ENCODE data around the gene LGMN. TPM values are rescaled to one million over a fixed set of nuclear protein-coding genes. Genes with fewer than 3 reads are reported as not detected.

Gene LGMN
- total RNA-seq, 1 experiment from 2014 or later: 48.8 TPM

- Histone ChIP-seq H2AFZ (no peak overlapping the region), H3K4me3 (no peak overlapping the region), H3K4me1 (replicated peaks; ENCODE audit: insufficient read depth) (no peaks in the 10 kb centered on the region), H3K4me2 (no peak overlapping the region), H3K27me3 (ENCODE audit: insufficient read depth, low read depth) (no peaks in the 10 kb centered on the region), H4K20me1 (ENCODE audit: insufficient read depth) (no peaks in the 10 kb centered on the region), H3K9me3 (ENCODE audit: insufficient read depth, low read depth) (no peaks in the 10 kb centered on the region), H3K79me2 (ENCODE audit: low read depth) (no peaks in the 10 kb centered on the region), H3K27ac (no peak overlapping the region), H3F3A (ENCODE audit: insufficient read depth, low read depth) (peaks cover 4% of the 10 kb centered on the region; the same call in 1 of the 2 replicates), H3K9me2 (ENCODE audit: insufficient read depth) (no peaks in the 10 kb centered on the region), H3K36me3 (ENCODE audit: low read depth) (no peaks in the 10 kb centered on the region)
- ChIA-PET CTCF (no interaction called here), POLR2A (ENCODE audit: unreplicated experiment) (no interaction called here)
- no peak for TF ChIP-seq CTCF (conservative IDR thresholded peaks at IDR 0.05)
- no peak for TF ChIP-seq EZH2 (IDR thresholded peaks at IDR 0.05; ENCODE audit: low read depth)
- intact Hi-C loops (cut with micrococcal nuclease; ENCODE audit: unreplicated experiment): no loop called here
- BruUV-seq (replicated peaks): no TSS peak
- no peak for DNase-seq
Observed at GRCh38 chr14:92658684-92659083, 89.7 kb downstream of the LGMN start.

GRCh38 chr14:92658160-92658559, 90.3 kb downstream of the LGMN start:
- Histone ChIP-seq H3K27me3 (ENCODE audit: insufficient read depth, low read depth) (no peaks in the 10 kb centered on the region), H3K4me3 (no peak overlapping the region), H3K9me2 (ENCODE audit: insufficient read depth) (no peaks in the 10 kb centered on the region), H3F3A (ENCODE audit: insufficient read depth, low read depth) (peaks cover 4% of the 10 kb centered on the region; the same call in 1 of the 2 replicates), H3K4me1 (replicated peaks; ENCODE audit: insufficient read depth) (no peaks in the 10 kb centered on the region), H3K36me3 (ENCODE audit: low read depth) (no peaks in the 10 kb centered on the region), H3K27ac (no peak overlapping the region), H3K79me2 (ENCODE audit: low read depth) (no peaks in the 10 kb centered on the region), H3K4me2 (no peak overlapping the region), H4K20me1 (ENCODE audit: insufficient read depth) (no peaks in the 10 kb centered on the region), H2AFZ (no peak overlapping the region), H3K9me3 (ENCODE audit: insufficient read depth, low read depth) (no peaks in the 10 kb centered on the region)
- intact Hi-C loops (cut with micrococcal nuclease; ENCODE audit: unreplicated experiment): no loop called here
- no TSS peak for BruUV-seq (replicated peaks)
- ChIA-PET CTCF (no interaction called here), POLR2A (ENCODE audit: unreplicated experiment) (interaction anchor here (0.5 kb wide), 1 partner anchor 726 kb away, joined by 4 read pairs; no protein-coding TSS in a partner anchor)
- DNase-seq: no peak
- TF ChIP-seq CTCF (conservative IDR thresholded peaks at IDR 0.05) (no peak), EZH2 (IDR thresholded peaks at IDR 0.05; ENCODE audit: low read depth) (no peak)

- POLR2A ChIA-PET (ENCODE audit: unreplicated experiment): interaction anchor here (0.5 kb wide), 1 partner anchor 726 kb away, joined by 4 read pairs; no protein-coding TSS in a partner anchor
- BruUV-seq (replicated peaks): no TSS peak
- CTCF ChIA-PET: no interaction called here
Observed at GRCh38 chr14:92657457-92658142, 90.8 kb downstream of the LGMN start.

More at GRCh38 chr14:92657457-92658142, 90.8 kb downstream of the LGMN start:
- Histone ChIP-seq H2AFZ (no peak overlapping the region), H3K27ac (no peak overlapping the region), H3K27me3 (ENCODE audit: insufficient read depth, low read depth) (no peaks in the 10 kb centered on the region), H4K20me1 (ENCODE audit: insufficient read depth) (no peaks in the 10 kb centered on the region), H3K4me3 (no peak overlapping the region), H3K79me2 (ENCODE audit: low read depth) (no peaks in the 10 kb centered on the region), H3K4me1 (replicated peaks; ENCODE audit: insufficient read depth) (no peaks in the 10 kb centered on the region), H3K9me2 (ENCODE audit: insufficient read depth) (no peaks in the 10 kb centered on the region), H3K4me2 (no peak overlapping the region), H3K36me3 (ENCODE audit: low read depth) (no peaks in the 10 kb centered on the region), H3F3A (ENCODE audit: insufficient read depth, low read depth) (peaks cover 2% of the 10 kb centered on the region; the same call in 1 of the 2 replicates), H3K9me3 (ENCODE audit: insufficient read depth, low read depth) (no peaks in the 10 kb centered on the region)
- no peak for DNase-seq
- no peak for TF ChIP-seq EZH2 (IDR thresholded peaks at IDR 0.05; ENCODE audit: low read depth)
- no peak for TF ChIP-seq CTCF (conservative IDR thresholded peaks at IDR 0.05)
- intact Hi-C loops (cut with micrococcal nuclease; ENCODE audit: unreplicated experiment): no loop called here

All from PC-9 (cell line).